ENCODE data around the gene EGFR. TPM values are rescaled to one million over a fixed set of nuclear protein-coding genes. Genes with fewer than 3 reads are reported as not detected.

EGFR gene
- total RNA-seq, 1 donor from 2014 or later: 12.8 TPM

DNA sequence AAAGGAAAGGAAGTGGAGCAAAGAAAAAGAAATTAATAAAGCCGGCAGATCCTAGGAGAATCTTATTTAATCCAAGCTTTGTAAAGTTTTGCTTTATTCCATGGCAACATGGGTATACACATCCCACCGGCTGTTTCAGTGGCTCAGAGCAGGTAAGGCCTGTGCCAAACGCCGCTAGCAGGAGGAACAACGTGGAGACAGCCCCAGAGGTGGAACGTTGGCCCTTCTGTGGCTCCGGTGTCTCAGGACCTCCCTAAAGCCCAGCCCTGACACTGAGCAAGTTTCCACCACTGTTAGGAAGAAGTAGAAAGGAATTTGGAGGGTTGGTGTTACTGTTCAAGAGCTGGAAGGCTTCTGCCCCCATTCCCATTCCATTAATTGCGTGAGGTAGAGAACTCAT lies 52.0 kb downstream of the EGFR start:
- TF ChIP-seq, protein P1, sequence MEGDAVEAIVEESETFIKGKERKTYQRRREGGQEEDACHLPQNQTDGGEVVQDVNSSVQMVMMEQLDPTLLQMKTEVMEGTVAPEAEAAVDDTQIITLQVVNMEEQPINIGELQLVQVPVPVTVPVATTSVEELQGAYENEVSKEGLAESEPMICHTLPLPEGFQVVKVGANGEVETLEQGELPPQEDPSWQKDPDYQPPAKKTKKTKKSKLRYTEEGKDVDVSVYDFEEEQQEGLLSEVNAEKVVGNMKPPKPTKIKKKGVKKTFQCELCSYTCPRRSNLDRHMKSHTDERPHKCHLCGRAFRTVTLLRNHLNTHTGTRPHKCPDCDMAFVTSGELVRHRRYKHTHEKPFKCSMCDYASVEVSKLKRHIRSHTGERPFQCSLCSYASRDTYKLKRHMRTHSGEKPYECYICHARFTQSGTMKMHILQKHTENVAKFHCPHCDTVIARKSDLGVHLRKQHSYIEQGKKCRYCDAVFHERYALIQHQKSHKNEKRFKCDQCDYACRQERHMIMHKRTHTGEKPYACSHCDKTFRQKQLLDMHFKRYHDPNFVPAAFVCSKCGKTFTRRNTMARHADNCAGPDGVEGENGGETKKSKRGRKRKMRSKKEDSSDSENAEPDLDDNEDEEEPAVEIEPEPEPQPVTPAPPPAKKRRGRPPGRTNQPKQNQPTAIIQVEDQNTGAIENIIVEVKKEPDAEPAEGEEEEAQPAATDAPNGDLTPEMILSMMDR (IDR thresholded peaks at IDR 0.05; ENCODE audit: partially characterized antibody, unreplicated experiment): no peak
- Mint-ChIP-seq H3K9me3 (ENCODE audit: unreplicated experiment) (peaks cover 2% of the 10 kb centered on the region), H3K4me1 (ENCODE audit: low read depth, unreplicated experiment) (peaks cover 22% of the 10 kb centered on the region), H3K27ac (ENCODE audit: unreplicated experiment) (no peak overlapping the region), H3K27me3 (ENCODE audit: unreplicated experiment) (peaks cover 1% of the 10 kb centered on the region), H3K36me3 (ENCODE audit: unreplicated experiment) (no peaks in the 10 kb centered on the region), H3K4me3 (ENCODE audit: unreplicated experiment) (no peak overlapping the region)
- DNase-seq: no peak

DNA sequence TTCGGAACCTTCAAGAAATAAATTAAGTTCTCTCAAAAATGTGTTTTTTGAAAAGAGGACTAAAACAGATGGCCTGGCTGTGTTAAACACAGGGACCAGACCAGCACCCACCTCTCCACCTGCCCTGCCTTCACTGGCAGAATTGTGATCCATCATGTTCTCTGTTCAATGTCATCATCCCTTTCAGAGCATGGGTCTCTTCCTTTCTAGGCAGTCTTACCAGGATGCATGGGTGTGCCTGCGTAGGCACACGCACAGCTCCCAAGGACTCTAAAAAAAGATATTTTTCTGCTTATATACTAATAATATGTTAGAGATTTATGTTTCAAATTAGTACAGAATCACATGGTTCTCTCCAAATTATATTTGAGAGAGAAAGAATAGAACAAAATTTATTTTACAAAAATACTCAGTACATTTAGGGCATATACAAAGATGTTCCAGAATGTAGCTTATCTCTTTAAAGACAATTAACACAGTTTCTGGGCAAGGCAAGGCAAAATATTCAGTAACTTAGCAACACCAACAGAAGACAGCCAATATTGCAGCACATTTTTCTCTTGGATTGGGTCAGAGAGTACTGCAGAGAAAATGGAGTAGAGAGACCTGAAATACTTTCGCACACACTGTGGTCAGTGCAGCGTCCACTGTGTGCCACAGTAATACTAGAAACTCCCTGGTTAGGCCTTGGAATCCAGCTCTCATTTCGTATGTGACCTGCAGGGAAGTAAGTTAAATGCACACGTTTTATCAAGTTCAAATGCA lies 52.8 kb downstream of the EGFR start:
- H3K4me1 Mint-ChIP-seq (ENCODE audit: low read depth, unreplicated experiment): peaks cover 16% of the 10 kb centered on the region
- H3K9me3 Mint-ChIP-seq (ENCODE audit: unreplicated experiment): peaks cover 2% of the 10 kb centered on the region
- H3K36me3 Mint-ChIP-seq (ENCODE audit: unreplicated experiment): no peaks in the 10 kb centered on the region
- peaks cover 1% of the 10 kb centered on the region for H3K27me3 Mint-ChIP-seq (ENCODE audit: unreplicated experiment)
- no peak overlapping the region for H3K4me3 Mint-ChIP-seq (ENCODE audit: unreplicated experiment)
- no peak for DNase-seq
- TF ChIP-seq, protein P1 (IDR thresholded peaks at IDR 0.05; ENCODE audit: partially characterized antibody, unreplicated experiment): no peak
- H3K27ac Mint-ChIP-seq (ENCODE audit: unreplicated experiment): no peak overlapping the region

DNA sequence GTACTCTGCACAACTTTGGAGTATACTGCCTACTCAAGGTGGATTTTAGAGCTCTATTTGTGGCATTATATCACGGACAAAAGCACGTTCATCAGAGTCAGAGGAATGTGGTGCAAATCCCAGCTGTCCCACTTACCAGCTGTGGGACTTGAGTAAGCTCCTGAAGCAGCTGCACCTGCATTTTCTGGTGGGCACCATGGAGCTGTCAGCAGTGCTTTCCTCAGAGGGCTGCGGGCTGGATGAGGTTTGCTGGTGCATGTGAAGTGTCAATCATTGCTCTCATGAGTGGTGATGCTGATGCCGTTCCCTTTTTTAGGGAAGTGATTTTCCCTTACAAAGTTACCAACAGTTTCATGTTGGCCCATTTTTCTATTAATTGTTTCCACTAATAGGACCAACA lies 53.4 kb downstream of the EGFR start:
- DNase-seq: no peak
- Mint-ChIP-seq H3K36me3 (ENCODE audit: unreplicated experiment) (no peaks in the 10 kb centered on the region), H3K27me3 (ENCODE audit: unreplicated experiment) (peaks cover 1% of the 10 kb centered on the region), H3K4me3 (ENCODE audit: unreplicated experiment) (no peak overlapping the region), H3K27ac (ENCODE audit: unreplicated experiment) (no peak overlapping the region), H3K9me3 (ENCODE audit: unreplicated experiment) (peaks cover 2% of the 10 kb centered on the region), H3K4me1 (ENCODE audit: low read depth, unreplicated experiment) (peaks cover 11% of the 10 kb centered on the region)
- TF ChIP-seq, protein P1 (IDR thresholded peaks at IDR 0.05; ENCODE audit: partially characterized antibody, unreplicated experiment): no peak

DNA sequence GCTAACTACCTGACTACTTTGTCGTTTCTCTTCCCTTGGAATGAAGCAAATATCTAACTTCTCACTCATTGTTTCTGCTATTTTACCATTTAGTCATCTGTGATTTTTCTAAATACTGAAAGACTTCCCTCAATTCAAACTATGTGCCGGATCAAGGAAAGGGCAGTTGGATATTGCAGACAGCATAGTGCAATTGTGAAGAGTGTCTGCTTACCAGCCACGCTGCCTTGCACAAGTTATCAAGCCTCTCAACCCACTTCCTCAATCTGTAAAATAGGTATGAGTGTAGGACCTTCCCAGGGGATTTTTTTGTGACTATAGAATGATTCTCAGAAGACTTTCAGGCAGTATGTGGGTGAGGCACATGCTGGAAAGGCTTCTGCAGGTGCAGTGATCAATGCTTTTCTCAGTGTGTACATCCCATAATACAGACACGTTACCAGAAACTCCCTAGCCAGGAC lies 54.3 kb downstream of the EGFR start:
- DNase-seq: no peak
- Mint-ChIP-seq H3K4me3 (ENCODE audit: unreplicated experiment) (no peak overlapping the region), H3K9me3 (ENCODE audit: unreplicated experiment) (no peaks in the 10 kb centered on the region), H3K36me3 (ENCODE audit: unreplicated experiment) (no peaks in the 10 kb centered on the region), H3K27me3 (ENCODE audit: unreplicated experiment) (no peaks in the 10 kb centered on the region), H3K27ac (ENCODE audit: unreplicated experiment) (no peak overlapping the region), H3K4me1 (ENCODE audit: low read depth, unreplicated experiment) (peaks cover 11% of the 10 kb centered on the region)
- TF ChIP-seq, protein P1 (IDR thresholded peaks at IDR 0.05; ENCODE audit: partially characterized antibody, unreplicated experiment): no peak

DNA sequence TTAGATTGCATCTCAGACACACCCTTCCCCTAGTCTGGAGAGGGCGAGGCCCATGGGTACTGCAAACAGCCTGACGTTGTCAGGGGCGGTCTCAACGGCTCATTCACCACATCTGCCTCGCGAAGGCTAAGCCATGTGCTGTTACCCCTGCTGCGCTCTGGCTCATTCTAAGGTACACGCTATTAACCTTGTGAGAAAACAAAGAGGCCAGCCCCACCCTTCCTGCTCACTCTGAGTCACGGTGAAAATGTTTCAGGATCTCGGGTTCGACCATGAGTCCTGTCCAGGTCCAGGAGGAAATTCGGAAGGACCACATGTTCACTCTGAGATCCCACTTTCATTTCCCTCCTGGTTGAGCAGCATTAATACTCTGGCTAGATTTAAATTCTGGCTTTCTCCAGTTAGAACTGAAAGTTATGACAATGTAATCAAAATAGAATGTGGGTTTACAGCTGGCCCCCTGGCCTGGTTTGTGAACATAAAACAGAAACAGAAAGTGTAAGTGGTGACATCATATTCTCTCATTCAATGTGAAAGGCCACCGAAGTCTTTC lies 55.2 kb downstream of the EGFR start:
- no peak overlapping the region for H3K4me3 Mint-ChIP-seq (ENCODE audit: unreplicated experiment)
- TF ChIP-seq, protein P1 (IDR thresholded peaks at IDR 0.05; ENCODE audit: partially characterized antibody, unreplicated experiment): no peak
- peak; percentile 36 for DNase-seq
- no peaks in the 10 kb centered on the region for H3K27me3 Mint-ChIP-seq (ENCODE audit: unreplicated experiment)
- peaks cover 7% of the 10 kb centered on the region for H3K4me1 Mint-ChIP-seq (ENCODE audit: low read depth, unreplicated experiment)
- no peaks in the 10 kb centered on the region for H3K9me3 Mint-ChIP-seq (ENCODE audit: unreplicated experiment)
- no peaks in the 10 kb centered on the region for H3K36me3 Mint-ChIP-seq (ENCODE audit: unreplicated experiment)
- peak overlapping the region; percentile 67 for H3K27ac Mint-ChIP-seq (ENCODE audit: unreplicated experiment)
